VCaP (cell line): ENCODE data around the gene NKX2-3.

ENCODE experiments used
- H3K27ac ChIP-seq: fragments of 450-650 bp; 2 replicates; pipeline ENCODE4 v1.5.1; 2017
- TF ChIP-seq, protein P1 (sequence below): fragments of 450-650 bp; conservative IDR thresholded peaks from 2 replicates; pipeline ENCODE4 v1.5.1; 2017; ENCODE audit warnings: mild to moderate bottlenecking, moderate library complexity

The NKX2-3 gene

GRCh38 chr10:99527526-99528493 lies 4.9 kb upstream of the NKX2-3 start:
- TF ChIP-seq, protein P1, sequence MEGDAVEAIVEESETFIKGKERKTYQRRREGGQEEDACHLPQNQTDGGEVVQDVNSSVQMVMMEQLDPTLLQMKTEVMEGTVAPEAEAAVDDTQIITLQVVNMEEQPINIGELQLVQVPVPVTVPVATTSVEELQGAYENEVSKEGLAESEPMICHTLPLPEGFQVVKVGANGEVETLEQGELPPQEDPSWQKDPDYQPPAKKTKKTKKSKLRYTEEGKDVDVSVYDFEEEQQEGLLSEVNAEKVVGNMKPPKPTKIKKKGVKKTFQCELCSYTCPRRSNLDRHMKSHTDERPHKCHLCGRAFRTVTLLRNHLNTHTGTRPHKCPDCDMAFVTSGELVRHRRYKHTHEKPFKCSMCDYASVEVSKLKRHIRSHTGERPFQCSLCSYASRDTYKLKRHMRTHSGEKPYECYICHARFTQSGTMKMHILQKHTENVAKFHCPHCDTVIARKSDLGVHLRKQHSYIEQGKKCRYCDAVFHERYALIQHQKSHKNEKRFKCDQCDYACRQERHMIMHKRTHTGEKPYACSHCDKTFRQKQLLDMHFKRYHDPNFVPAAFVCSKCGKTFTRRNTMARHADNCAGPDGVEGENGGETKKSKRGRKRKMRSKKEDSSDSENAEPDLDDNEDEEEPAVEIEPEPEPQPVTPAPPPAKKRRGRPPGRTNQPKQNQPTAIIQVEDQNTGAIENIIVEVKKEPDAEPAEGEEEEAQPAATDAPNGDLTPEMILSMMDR, result no peak

GRCh38 chr10:99528494-99529441 lies 4.0 kb upstream of the NKX2-3 start:
- TF ChIP-seq, protein P1, result no peak
- H3K27ac ChIP-seq, result no peak overlapping the region

More at GRCh38 chr10:99527526-99528493, 4.9 kb upstream of the NKX2-3 start:
- H3K27ac ChIP-seq, result no peak overlapping the region

- no peak overlapping the region for H3K27ac ChIP-seq
Measured at GRCh38 chr10:99529591-99530107, 3.1 kb upstream of the NKX2-3 start.

GRCh38 chr10:99530108-99531025 lies 2.4 kb upstream of the NKX2-3 start:
- TF ChIP-seq, protein P1, result no peak

More at GRCh38 chr10:99529591-99530107, 3.1 kb upstream of the NKX2-3 start:
- TF ChIP-seq, protein P1, result no peak

DNA sequence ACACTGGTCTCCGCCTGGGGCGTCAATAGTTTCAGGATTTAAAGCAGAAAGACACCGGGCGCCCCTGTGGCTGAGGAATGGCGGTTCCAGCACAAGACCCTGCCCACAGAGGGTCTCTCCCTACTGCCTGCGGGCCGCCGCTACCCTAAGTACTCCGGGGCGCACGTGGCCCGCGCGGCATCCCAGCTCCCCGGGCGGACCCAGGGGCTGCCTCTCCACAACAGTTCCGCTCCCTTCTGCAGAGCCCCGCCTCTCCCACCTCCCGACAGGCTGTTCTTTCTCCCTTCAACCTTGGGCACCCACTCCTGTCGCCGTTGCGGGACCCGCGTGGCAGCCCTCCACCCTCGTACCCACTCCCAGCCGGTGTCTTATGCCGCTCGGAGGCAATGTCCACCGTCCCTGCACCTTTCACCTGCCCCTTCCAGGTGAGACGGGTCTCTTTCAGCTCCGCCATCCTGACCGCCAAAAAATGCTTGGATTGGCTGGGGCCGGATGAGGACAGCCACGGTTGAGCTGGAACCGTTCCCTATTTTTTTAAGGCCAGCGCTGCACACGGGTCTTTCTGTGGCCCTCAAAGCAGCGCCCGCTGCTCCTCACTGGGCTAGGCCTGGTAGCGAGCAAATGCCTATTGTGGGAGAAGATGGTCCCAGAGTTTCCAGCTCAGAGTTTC lies 1.6 kb upstream of the NKX2-3 start:
- H3K27ac ChIP-seq, result no peak overlapping the region
- TF ChIP-seq, protein P1, result no peak

More at GRCh38 chr10:99530108-99531025, 2.4 kb upstream of the NKX2-3 start:
- H3K27ac ChIP-seq, result no peak overlapping the region
